Activated CD4-positive, alpha-beta memory T cell treated with anti-CD3 and anti-CD28 coated beads, Interleukin-2, amount 10 ng/mL, durations not matched to agents 7 days and 5 days (primary cell): ENCODE results near the gene FIBP. TPM values are rescaled to one million over a fixed set of nuclear protein-coding genes. Genes with fewer than 3 reads are reported as not detected.
"Not testable (repeated sequence)": the region's sequence is repeated elsewhere in the genome, so short reads cannot be mapped to it uniquely, and the experiment has no call there.

Source experiments
- CTCF ChIA-PET: fragments of 350-600 bp; sonication (Branson Sonifier 250); formaldehyde crosslinking; loops from one replicate; lab custom pipeline; 2021; ENCODE audit warnings: antibody characterized with exemption, inconsistent platforms; lab: Charles Lee
- POLR2A ChIA-PET: fragments of 350-600 bp; sonication (Branson Sonifier 250); formaldehyde crosslinking; loops from one replicate; lab custom pipeline; 2021; ENCODE audit warnings: antibody characterized with exemption; lab: Charles Lee
- DNase-seq: peaks from one replicate; pipeline ENCODE4 v3.0.0-alpha.2; 2020
- H3K27ac Mint-ChIP-seq: one replicate; pipeline ENCODE4 v1.8.0; 2021; ENCODE audit warnings: mild to moderate bottlenecking, mixed read lengths
- H3K27me3 Mint-ChIP-seq: one replicate; pipeline ENCODE4 v1.8.0; 2021; ENCODE audit warnings: mixed read lengths
- H3K36me3 Mint-ChIP-seq: one replicate; pipeline ENCODE4 v1.8.0; 2021; ENCODE audit warnings: low read depth, mixed read lengths
- H3K4me1 Mint-ChIP-seq: one replicate; pipeline ENCODE4 v1.8.0; 2021; ENCODE audit warnings: mixed read lengths
- H3K4me3 Mint-ChIP-seq: one replicate; pipeline ENCODE4 v1.8.0; 2021; ENCODE audit warnings: mild to moderate bottlenecking, mixed read lengths
- H3K9me3 Mint-ChIP-seq: one replicate; pipeline ENCODE4 v1.8.0; 2021; ENCODE audit warnings: mixed read lengths
- total RNA-seq, 2 experiments: library from RNA; stranded (reverse); gene quantifications; one replicate each; pipeline ENCODE4 v1.2.3, GENCODE V29; 2021

Gene FIBP
- total RNA-seq, 2 experiments from 2014 or later = 71.7 to 77.4 TPM

- H3K4me3 Mint-ChIP-seq = no peak overlapping the region
- H3K27me3 Mint-ChIP-seq = no peaks in the 10 kb centered on the region
- H3K36me3 Mint-ChIP-seq = peaks cover 70% of the 10 kb centered on the region
- ChIA-PET CTCF (no interaction called here), POLR2A (interaction anchor here (1.0 to 3.6 kb wide), 8 partner anchors 8 to 141 kb away, joined by 3 to 13 read pairs (median 4); partner anchors contain the start of genes FOSL1 and SNX32)
- H3K4me1 Mint-ChIP-seq = peaks cover 41% of the 10 kb centered on the region
- H3K9me3 Mint-ChIP-seq = peaks cover 5% of the 10 kb centered on the region
- no peak for DNase-seq
- H3K27ac Mint-ChIP-seq = no peak overlapping the region
Observed at GRCh38 chr11:65853246-65853979, 34.9 kb downstream of the FIBP start.

GRCh38 chr11:65852508-65853245, 35.6 kb downstream of the FIBP start:
- POLR2A ChIA-PET = interaction anchor here (1.0 to 4.6 kb wide), 15 partner anchors 8 to 214 kb away, joined by 3 to 38 read pairs (median 4); partner anchors contain the start of genes CCDC85B, FIBP, FOSL1 and MUS81

GRCh38 chr11:65851811-65852507, 36.3 kb downstream of the FIBP start:
- no peak for DNase-seq
- Mint-ChIP-seq H3K27ac (no peak overlapping the region), H3K4me3 (no peak overlapping the region), H3K4me1 (peaks cover 38% of the 10 kb centered on the region), H3K9me3 (peaks cover 5% of the 10 kb centered on the region), H3K27me3 (no peaks in the 10 kb centered on the region), H3K36me3 (peaks cover 66% of the 10 kb centered on the region)
- ChIA-PET POLR2A (interaction anchor here (0.6 to 4.6 kb wide), 20 partner anchors 9 to 213 kb away, joined by 3 to 38 read pairs (median 4); partner anchors contain the start of genes CCDC85B, CTSW, FIBP and FOSL1), CTCF (interaction anchor here (1.0 to 1.5 kb wide), 11 partner anchors 8 to 194 kb away, joined by 3 to 13 read pairs (median 3); partner anchors contain the start of genes BANF1, EIF1AD, FIBP and KAT5)

More at GRCh38 chr11:65852508-65853245, 35.6 kb downstream of the FIBP start:
- peaks cover 38% of the 10 kb centered on the region for H3K4me1 Mint-ChIP-seq
- peaks cover 68% of the 10 kb centered on the region for H3K36me3 Mint-ChIP-seq
- CTCF ChIA-PET = interaction anchor here (1.1 to 1.3 kb wide), 3 partner anchors 24 to 150 kb away, joined by 3 to 5 read pairs (median 3); partner anchors contain the start of genes BANF1 and EIF1AD
- no peak overlapping the region for H3K4me3 Mint-ChIP-seq
- H3K27me3 Mint-ChIP-seq = no peaks in the 10 kb centered on the region
- no peak for DNase-seq
- no peak overlapping the region for H3K27ac Mint-ChIP-seq
- H3K9me3 Mint-ChIP-seq = peaks cover 5% of the 10 kb centered on the region

- DNase-seq = peak; percentile 29
- peaks cover 29% of the 10 kb centered on the region for H3K4me1 Mint-ChIP-seq
- CTCF ChIA-PET = interaction anchor here (1.0 to 1.5 kb wide), 10 partner anchors 9 to 194 kb away, joined by 3 to 13 read pairs (median 4); partner anchors contain the start of genes BANF1, EIF1AD, FIBP and KAT5
- H3K4me3 Mint-ChIP-seq = no peak overlapping the region
- peaks cover 5% of the 10 kb centered on the region for H3K9me3 Mint-ChIP-seq
- POLR2A ChIA-PET = interaction anchor here (0.6 to 4.6 kb wide), 20 partner anchors 9 to 212 kb away, joined by 3 to 38 read pairs (median 3); partner anchors contain the start of genes BANF1, CCDC85B, CTSW and EIF1AD
- no peak overlapping the region for H3K27ac Mint-ChIP-seq
- H3K27me3 Mint-ChIP-seq = no peaks in the 10 kb centered on the region
- peaks cover 58% of the 10 kb centered on the region for H3K36me3 Mint-ChIP-seq
Observed at GRCh38 chr11:65851083-65851579, 37.1 kb downstream of the FIBP start.

GRCh38 chr11:65850217-65851082, 37.8 kb downstream of the FIBP start:
- CTCF ChIA-PET = interaction anchor here (1.0 to 2.6 kb wide), 8 partner anchors 9 to 195 kb away, joined by 3 to 13 read pairs (median 4); partner anchors contain the start of genes FIBP, KAT5 and MUS81
- peak; percentile 17 for DNase-seq
- Mint-ChIP-seq H3K36me3 (peaks cover 51% of the 10 kb centered on the region), H3K27me3 (no peaks in the 10 kb centered on the region), H3K4me1 (peaks cover 22% of the 10 kb centered on the region), H3K27ac (no peak overlapping the region), H3K9me3 (peaks cover 5% of the 10 kb centered on the region), H3K4me3 (no peak overlapping the region)
- POLR2A ChIA-PET = interaction anchor here (0.7 to 4.6 kb wide), 13 partner anchors 8 to 172 kb away, joined by 3 to 38 read pairs (median 5); partner anchors contain the start of genes AP5B1, BANF1, CFL1 and EIF1AD

GRCh38 chr11:65849771-65850216, 38.5 kb downstream of the FIBP start:
- H3K9me3 Mint-ChIP-seq = peaks cover 5% of the 10 kb centered on the region
- no peak overlapping the region for H3K4me3 Mint-ChIP-seq
- no peaks in the 10 kb centered on the region for H3K27me3 Mint-ChIP-seq
- no peak for DNase-seq
- peaks cover 45% of the 10 kb centered on the region for H3K36me3 Mint-ChIP-seq
- H3K27ac Mint-ChIP-seq = no peak overlapping the region
- H3K4me1 Mint-ChIP-seq = peaks cover 17% of the 10 kb centered on the region
- ChIA-PET CTCF (interaction anchor here (2.6 kb wide), 1 partner anchor 10 kb away, joined by 10 read pairs; the partner anchor contains the start of gene MUS81), POLR2A (interaction anchor here (0.7 to 4.6 kb wide), 9 partner anchors 8 to 129 kb away, joined by 3 to 38 read pairs (median 6); partner anchors contain the start of genes AP5B1, CFL1, MUS81 and RNASEH2C)

GRCh38 chr11:65849366-65849765, 38.9 kb downstream of the FIBP start:
- no peak overlapping the region for H3K27ac Mint-ChIP-seq
- POLR2A ChIA-PET = interaction anchor here (1.0 to 4.6 kb wide), 8 partner anchors 9 to 129 kb away, joined by 3 to 38 read pairs (median 9); partner anchors contain the start of genes AP5B1, CFL1, MUS81 and RNASEH2C

GRCh38 chr11:65848693-65849092, 39.6 kb downstream of the FIBP start:
- DNase-seq, H3K27me3 Mint-ChIP-seq, H3K4me1 Mint-ChIP-seq, H3K27ac Mint-ChIP-seq, H3K9me3 Mint-ChIP-seq, H3K4me3 Mint-ChIP-seq: not testable (repeated sequence)
- CTCF ChIA-PET = interaction anchor here (0.8 to 2.6 kb wide), 2 partner anchors 11 to 36 kb away, joined by 3 to 10 read pairs; partner anchors contain the start of gene MUS81
- peaks cover 34% of the 10 kb centered on the region for H3K36me3 Mint-ChIP-seq
- POLR2A ChIA-PET = interaction anchor here (0.7 to 4.6 kb wide), 5 partner anchors 9 to 128 kb away, joined by 3 to 38 read pairs (median 5); partner anchors contain the start of genes CFL1, MUS81 and RNASEH2C

More at GRCh38 chr11:65849366-65849765, 38.9 kb downstream of the FIBP start:
- Mint-ChIP-seq H3K36me3 (peaks cover 41% of the 10 kb centered on the region), H3K4me1 (peaks cover 13% of the 10 kb centered on the region), H3K9me3 (peaks cover 5% of the 10 kb centered on the region), H3K4me3 (no peak overlapping the region), H3K27me3 (no peaks in the 10 kb centered on the region)
- DNase-seq = no peak
- CTCF ChIA-PET = interaction anchor here (2.6 kb wide), 1 partner anchor 10 kb away, joined by 10 read pairs; the partner anchor contains the start of gene MUS81

GRCh38 chr11:65847746-65848145, 40.5 kb downstream of the FIBP start:
- DNase-seq = no peak
- POLR2A ChIA-PET = interaction anchor here (1.2 to 2.3 kb wide), 2 partner anchors 10 to 12 kb away, joined by 3 to 13 read pairs; partner anchors contain the start of genes CFL1 and MUS81
- CTCF ChIA-PET = interaction anchor here (1.0 to 1.3 kb wide), 3 partner anchors 29 to 46 kb away, joined by 4 read pairs; no protein-coding TSS in a partner anchor
- no peaks in the 10 kb centered on the region for H3K27me3 Mint-ChIP-seq
- H3K4me1 Mint-ChIP-seq = peaks cover 2% of the 10 kb centered on the region
- H3K9me3 Mint-ChIP-seq = peaks cover 5% of the 10 kb centered on the region
- H3K36me3 Mint-ChIP-seq = peaks cover 24% of the 10 kb centered on the region
- H3K4me3 Mint-ChIP-seq = no peak overlapping the region
- H3K27ac Mint-ChIP-seq = no peak overlapping the region

- no peaks in the 10 kb centered on the region for H3K27me3 Mint-ChIP-seq
- no peak for DNase-seq
- ChIA-PET POLR2A (interaction anchor here (0.5 to 1.6 kb wide), 4 partner anchors 9 to 1981 kb away, joined by 3 to 4 read pairs (median 4); no protein-coding TSS in a partner anchor), CTCF (interaction anchor here (0.7 kb wide), 1 partner anchor 15 kb away, joined by 6 read pairs; no protein-coding TSS in a partner anchor)
- no peaks in the 10 kb centered on the region for H3K9me3 Mint-ChIP-seq
- H3K4me1 Mint-ChIP-seq = no peaks in the 10 kb centered on the region
- H3K27ac Mint-ChIP-seq = no peak overlapping the region
- H3K36me3 Mint-ChIP-seq = no peaks in the 10 kb centered on the region
- H3K4me3 Mint-ChIP-seq = no peak overlapping the region
Observed at GRCh38 chr11:65844231-65844872, 43.9 kb downstream of the FIBP start.
